PFSK-1 (cell line): ENCODE measurements around the gene SMIM44.

Source experiments
- FOXP2 ChIP-seq: optimal IDR thresholded peaks from 2 replicates; pipeline ENCODE3; 2011; ENCODE audit warnings: borderline replicate concordance, control low read depth, inconsistent platforms; ENCODE audit not compliant: insufficient read depth; ENCODE audit errors: extremely low read length, extremely low read depth
- POLR2AphosphoS5 ChIP-seq: IDR thresholded peaks from 2 replicates; pipeline ENCODE4 v1.6.1; 2012; ENCODE audit warnings: low read depth, mild to moderate bottlenecking, control low read depth, low read length, moderate library complexity
- SIN3A ChIP-seq: IDR thresholded peaks from 2 replicates; pipeline ENCODE4 v1.6.1; 2012; ENCODE audit warnings: mild to moderate bottlenecking, low read length, moderate library complexity, borderline replicate concordance; ENCODE audit not compliant: insufficient read depth
- TAF1 ChIP-seq: IDR thresholded peaks from 2 replicates; pipeline ENCODE4 v1.6.1; 2012; ENCODE audit warnings: low read length, control low read depth, borderline replicate concordance; ENCODE audit not compliant: insufficient read depth
- TF ChIP-seq, protein P1 (sequence below), 2 experiments: IDR thresholded peaks; 2 replicates each; pipeline versions ENCODE4 v1.6.1 to v1.8.0; 2011 to 2012; ENCODE audit warnings: low read depth in 2 of 2, low read length in 2 of 2, control low read depth in 1 of 2, inconsistent platforms in 1 of 2, mild to moderate bottlenecking in 1 of 2, moderate library complexity in 1 of 2; ENCODE audit not compliant: insufficient read depth in 1 of 2

Gene SMIM44

GRCh38 chr19:3457528-3458228 is 25.6 kb downstream of the SMIM44 start:
- TF ChIP-seq POLR2AphosphoS5 (no peak), SIN3A (no peak), TAF1 (no peak), FOXP2 (no peak)
- TF ChIP-seq, protein P1, sequence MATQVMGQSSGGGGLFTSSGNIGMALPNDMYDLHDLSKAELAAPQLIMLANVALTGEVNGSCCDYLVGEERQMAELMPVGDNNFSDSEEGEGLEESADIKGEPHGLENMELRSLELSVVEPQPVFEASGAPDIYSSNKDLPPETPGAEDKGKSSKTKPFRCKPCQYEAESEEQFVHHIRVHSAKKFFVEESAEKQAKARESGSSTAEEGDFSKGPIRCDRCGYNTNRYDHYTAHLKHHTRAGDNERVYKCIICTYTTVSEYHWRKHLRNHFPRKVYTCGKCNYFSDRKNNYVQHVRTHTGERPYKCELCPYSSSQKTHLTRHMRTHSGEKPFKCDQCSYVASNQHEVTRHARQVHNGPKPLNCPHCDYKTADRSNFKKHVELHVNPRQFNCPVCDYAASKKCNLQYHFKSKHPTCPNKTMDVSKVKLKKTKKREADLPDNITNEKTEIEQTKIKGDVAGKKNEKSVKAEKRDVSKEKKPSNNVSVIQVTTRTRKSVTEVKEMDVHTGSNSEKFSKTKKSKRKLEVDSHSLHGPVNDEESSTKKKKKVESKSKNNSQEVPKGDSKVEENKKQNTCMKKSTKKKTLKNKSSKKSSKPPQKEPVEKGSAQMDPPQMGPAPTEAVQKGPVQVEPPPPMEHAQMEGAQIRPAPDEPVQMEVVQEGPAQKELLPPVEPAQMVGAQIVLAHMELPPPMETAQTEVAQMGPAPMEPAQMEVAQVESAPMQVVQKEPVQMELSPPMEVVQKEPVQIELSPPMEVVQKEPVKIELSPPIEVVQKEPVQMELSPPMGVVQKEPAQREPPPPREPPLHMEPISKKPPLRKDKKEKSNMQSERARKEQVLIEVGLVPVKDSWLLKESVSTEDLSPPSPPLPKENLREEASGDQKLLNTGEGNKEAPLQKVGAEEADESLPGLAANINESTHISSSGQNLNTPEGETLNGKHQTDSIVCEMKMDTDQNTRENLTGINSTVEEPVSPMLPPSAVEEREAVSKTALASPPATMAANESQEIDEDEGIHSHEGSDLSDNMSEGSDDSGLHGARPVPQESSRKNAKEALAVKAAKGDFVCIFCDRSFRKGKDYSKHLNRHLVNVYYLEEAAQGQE (IDR thresholded peaks at IDR 0.05; ENCODE audit: insufficient read depth in 1 of 2, low read depth in 2 of 2, low read length in 2 of 2), result 0 out of 4 replicates have a peak, but pooled peaks of 1 of the 2 experiments have one; percentile 9

DNA sequence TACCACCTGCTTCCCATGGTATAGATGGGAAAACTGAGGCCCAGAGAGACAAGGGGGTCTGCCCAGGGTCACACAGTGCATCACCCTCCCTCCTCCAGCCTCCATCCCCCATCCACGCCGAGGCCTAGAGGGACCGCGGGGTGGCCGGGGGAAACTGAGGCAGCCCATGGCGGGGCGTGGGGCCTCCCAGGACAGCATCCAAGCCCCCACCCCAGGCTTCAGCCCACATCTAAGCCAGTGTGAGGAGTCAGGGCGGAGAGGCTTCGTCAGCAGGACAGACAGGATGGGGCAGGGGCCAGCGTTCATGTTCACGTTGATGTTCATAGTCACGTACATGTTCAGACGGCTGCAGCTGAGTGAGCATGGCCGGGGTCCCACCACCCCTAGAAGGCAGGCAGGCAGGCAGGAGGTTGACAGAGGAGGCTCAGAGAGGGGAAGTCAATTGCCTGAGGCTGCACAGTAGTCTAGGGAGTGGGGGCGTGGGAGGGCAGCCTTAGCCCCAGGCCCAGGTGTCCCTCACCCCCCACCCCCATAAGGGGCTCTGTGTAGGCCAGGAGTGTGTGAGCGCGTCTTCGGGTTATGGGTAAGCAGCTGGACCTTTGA is 26.2 kb downstream of the SMIM44 start:
- peak; percentile 8 for TF ChIP-seq FOXP2
- TF ChIP-seq, protein P1 (IDR thresholded peaks at IDR 0.05; ENCODE audit: insufficient read depth in 1 of 2, low read depth in 2 of 2, low read length in 2 of 2), result no peak
- no peak for TF ChIP-seq POLR2AphosphoS5
- TF ChIP-seq TAF1, result no peak
- TF ChIP-seq SIN3A, result no peak

DNA sequence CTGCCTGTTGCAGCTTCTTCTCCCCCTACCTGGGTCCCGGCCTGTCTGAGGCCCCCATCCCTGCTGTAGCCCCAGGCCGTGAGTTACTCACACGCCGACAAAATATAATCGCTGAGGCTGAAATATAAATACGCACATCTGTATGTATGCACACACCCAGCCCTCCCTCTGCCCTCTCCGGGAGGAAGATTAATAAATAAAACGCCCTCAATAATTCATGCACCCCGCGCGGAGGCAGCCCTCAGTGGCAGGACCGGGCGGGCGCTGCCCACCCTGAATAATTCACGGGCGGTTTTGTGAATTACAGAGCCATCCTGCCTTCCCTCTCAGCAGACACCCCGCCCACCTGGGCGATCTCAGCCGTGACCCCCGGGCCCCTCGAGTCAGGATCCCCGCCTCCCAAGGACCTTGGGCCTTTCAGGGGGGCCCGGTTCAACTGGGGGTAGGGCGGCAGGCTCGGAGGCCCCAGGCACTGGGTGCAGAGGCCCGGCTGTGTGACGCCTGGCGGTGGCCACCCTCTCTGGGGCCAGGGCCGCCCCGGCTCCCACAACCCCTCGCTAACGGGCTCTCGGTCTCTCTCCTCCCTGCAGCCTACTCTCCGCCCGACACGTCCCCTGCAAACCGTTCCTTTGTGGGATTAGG is 27.2 kb downstream of the SMIM44 start:
- TF ChIP-seq SIN3A, result no peak
- TF ChIP-seq FOXP2, result no peak
- no peak for TF ChIP-seq POLR2AphosphoS5
- TF ChIP-seq TAF1, result no peak
- TF ChIP-seq, protein P1 (IDR thresholded peaks at IDR 0.05; ENCODE audit: insufficient read depth in 1 of 2, low read depth in 2 of 2, low read length in 2 of 2), result no peak

GRCh38 chr19:3455393-3455955 is 27.8 kb downstream of the SMIM44 start:
- no peak for TF ChIP-seq POLR2AphosphoS5
- TF ChIP-seq FOXP2, result no peak
- TF ChIP-seq SIN3A, result no peak
- TF ChIP-seq, protein P1 (IDR thresholded peaks at IDR 0.05; ENCODE audit: insufficient read depth in 1 of 2, low read depth in 2 of 2, low read length in 2 of 2), result no peak
- TF ChIP-seq TAF1, result no peak
